Stomach smooth muscle (tissue), 2 donors: Measurements from ENCODE around the gene PPM1G.

Experiments
- H3K27ac ChIP-seq: one replicate; pipeline ENCODE4 v1.7.0; 2013; ENCODE audit warnings: mild to moderate bottlenecking, low read length, inconsistent platforms
- H3K27me3 ChIP-seq, 2 donors: one replicate each; pipeline ENCODE4 v1.7.0; 2013; ENCODE audit warnings: low read length in 2 of 2; ENCODE audit not compliant: insufficient read depth in 2 of 2, control insufficient read depth in 1 of 2
- H3K36me3 ChIP-seq, 2 donors: one replicate each; pipeline ENCODE4 v1.7.0; 2013; ENCODE audit warnings: low read length in 2 of 2; ENCODE audit not compliant: control insufficient read depth in 2 of 2, insufficient read depth in 2 of 2
- H3K4me1 ChIP-seq: one replicate; pipeline ENCODE4 v1.7.0; 2013; ENCODE audit warnings: low read length; ENCODE audit not compliant: control insufficient read depth, insufficient read depth
- H3K4me3 ChIP-seq, 2 donors: one replicate each; pipeline ENCODE4 v1.7.0; 2013; ENCODE audit warnings: low read length in 2 of 2
- H3K9ac ChIP-seq, 2 donors: one replicate each; pipeline ENCODE4 v1.7.0; 2013; ENCODE audit warnings: low read length in 2 of 2, mild to moderate bottlenecking in 1 of 2
- H3K9me3 ChIP-seq, 2 donors: one replicate each; pipeline ENCODE4 v1.7.0; 2013; ENCODE audit warnings: low read length in 2 of 2; ENCODE audit not compliant: control insufficient read depth in 2 of 2
- donor health status: healthy.
- donor health status: Pancreatic carcinoma.

The PPM1G gene

DNA sequence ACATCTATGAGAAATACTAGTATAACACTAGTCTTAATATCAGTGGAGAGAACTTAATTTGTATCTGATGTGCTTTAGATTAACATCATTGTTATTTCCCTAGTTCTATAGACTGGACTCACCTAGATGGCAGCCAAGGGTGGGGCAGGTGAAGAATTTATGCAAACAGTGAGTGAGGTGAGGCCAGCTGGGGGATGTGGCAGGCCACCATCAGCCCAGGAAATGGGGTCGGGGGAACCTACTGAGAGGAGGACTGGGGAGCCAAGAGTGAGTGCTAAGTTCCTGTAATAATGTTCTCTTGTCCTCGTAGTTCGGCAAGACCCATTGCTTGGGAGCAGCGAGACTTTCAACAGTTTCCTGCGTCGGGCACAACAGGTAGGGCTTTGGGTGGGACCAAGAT, 36.5 kb downstream of the PPM1G start:
- Histone ChIP-seq H3K27ac (no peak overlapping the region), H3K4me3 (no peak overlapping the region), H3K9ac (no peak overlapping the region), H3K4me1 (peaks cover 26% of the 10 kb centered on the region), H3K9me3 (no peaks in the 10 kb centered on the region), H3K27me3 (no peaks in the 10 kb centered on the region), H3K36me3 (peaks cover 50 to 57% of the 10 kb centered on the region in 2 donors)

DNA sequence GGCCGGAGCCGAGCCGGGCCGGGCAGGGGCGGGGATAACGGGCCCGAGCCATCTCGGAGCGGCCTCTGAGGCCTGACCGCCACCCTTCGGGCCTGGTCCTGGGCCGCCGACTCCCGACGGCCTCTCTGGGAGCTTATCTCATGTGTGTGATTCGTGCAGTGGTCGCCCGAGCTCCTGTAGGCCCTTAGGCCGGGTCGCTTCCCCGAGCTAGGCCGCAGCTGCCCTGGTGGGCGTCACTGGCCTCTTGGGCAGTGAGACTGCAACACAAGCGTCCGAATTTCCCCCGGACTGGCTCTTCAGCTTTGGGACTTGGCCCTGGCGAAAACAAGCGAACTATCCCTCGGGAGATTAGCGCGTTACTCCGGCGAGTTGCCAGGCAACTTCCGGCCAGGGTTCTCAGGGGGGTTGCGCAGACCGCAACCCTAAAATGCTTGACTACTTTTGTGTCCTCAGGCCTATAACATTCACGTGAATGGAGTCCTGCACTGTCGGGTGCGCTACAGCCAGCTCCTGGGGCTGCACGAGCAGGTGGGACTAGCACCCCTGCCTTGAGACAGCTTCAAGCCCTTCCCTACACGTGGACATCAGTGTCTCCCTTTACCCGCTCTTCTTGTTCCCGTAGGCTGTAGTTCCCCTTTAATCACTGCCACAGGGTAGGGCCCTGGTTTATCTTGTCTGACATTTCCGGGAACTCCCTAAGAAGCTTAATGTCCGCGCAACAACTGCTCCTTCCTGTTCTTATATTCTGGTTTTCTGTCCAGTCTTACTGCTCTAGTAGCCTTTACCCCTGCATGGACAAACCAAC, 38.4 kb downstream of the PPM1G start:
- Histone ChIP-seq H3K9ac (peak overlapping the region; percentile 92 to 98), H3K4me1 (peaks cover 26% of the 10 kb centered on the region), H3K36me3 (peaks cover 50 to 58% of the 10 kb centered on the region in 2 donors), H3K9me3 (no peaks in the 10 kb centered on the region), H3K4me3 (peak overlapping the region; percentile 96), H3K27me3 (no peaks in the 10 kb centered on the region), H3K27ac (peak overlapping the region; percentile 82)

DNA sequence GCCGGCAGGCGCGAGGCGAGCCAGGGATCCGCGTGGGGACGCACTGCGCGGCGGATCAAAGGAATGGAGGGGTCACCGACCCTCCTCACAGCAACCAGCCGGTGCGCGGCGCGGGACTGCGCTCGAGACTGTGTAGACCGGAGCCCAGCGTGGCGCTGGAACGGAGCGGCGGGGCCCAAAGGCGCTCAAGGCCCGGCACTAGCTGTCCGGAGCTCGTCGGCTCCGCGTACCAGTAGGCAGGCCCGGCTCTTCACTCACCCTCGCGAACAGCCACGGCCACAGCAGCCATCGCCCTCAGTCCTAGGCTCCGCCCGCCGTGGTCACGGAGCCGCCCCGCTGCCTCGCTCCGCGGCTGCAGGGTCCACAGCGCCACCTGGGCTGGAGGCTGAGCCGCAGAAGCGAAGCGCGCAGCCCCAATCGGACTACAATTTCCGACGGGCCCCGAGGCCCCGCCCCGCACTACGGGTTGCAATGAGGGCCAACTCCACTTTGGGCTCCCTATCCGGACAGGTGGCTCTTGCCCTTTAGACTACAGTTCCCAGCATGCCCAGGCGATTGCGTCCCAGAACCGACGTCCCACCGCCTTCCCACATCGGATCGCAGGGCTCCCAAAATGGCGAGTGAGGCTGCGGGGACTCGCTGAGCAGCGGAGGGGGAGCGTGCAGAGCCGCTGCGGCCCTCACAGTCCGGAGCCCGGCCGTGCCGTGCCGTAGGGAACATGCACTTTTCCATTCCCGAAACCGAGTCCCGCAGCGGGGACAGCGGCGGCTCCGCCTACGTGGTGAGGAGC, 39.2 kb downstream of the PPM1G start, which contains the start of the genes EIF2B4 and SNX17:
TSS of gene EIF2B4 (minus strand) at position 313 of the 790 bp plus-strand sequence. CDS start at position 289, 24 bp downstream.
TSS of gene SNX17 (plus strand) at position 591 of the 790 bp plus-strand sequence. CDS start at position 719, 128 bp downstream.
- peak within 1 kb of the TSS; percentile 93 to 98 for H3K9ac ChIP-seq
- peaks cover 47 to 55% of the 10 kb centered on the region in 2 donors for H3K36me3 ChIP-seq
- peaks cover 26% of the 10 kb centered on the region for H3K4me1 ChIP-seq
- peak within 1 kb of the TSS; percentile 90 for H3K27ac ChIP-seq
- no peaks in the 10 kb centered on the region for H3K9me3 ChIP-seq
- no peaks in the 10 kb centered on the region for H3K27me3 ChIP-seq
- H3K4me3 ChIP-seq, result peak within 1 kb of the TSS; percentile 96

- Histone ChIP-seq H3K27ac (peak overlapping the region; percentile 90), H3K36me3 (peaks cover 45 to 53% of the 10 kb centered on the region in 2 donors), H3K9me3 (no peaks in the 10 kb centered on the region), H3K4me3 (peak overlapping the region; percentile 83 to 96), H3K27me3 (no peaks in the 10 kb centered on the region), H3K4me1 (peaks cover 26% of the 10 kb centered on the region), H3K9ac (peak overlapping the region; percentile 93 to 95)
Observed at GRCh38 chr2:27369471-27370025, 39.8 kb downstream of the PPM1G start.

DNA sequence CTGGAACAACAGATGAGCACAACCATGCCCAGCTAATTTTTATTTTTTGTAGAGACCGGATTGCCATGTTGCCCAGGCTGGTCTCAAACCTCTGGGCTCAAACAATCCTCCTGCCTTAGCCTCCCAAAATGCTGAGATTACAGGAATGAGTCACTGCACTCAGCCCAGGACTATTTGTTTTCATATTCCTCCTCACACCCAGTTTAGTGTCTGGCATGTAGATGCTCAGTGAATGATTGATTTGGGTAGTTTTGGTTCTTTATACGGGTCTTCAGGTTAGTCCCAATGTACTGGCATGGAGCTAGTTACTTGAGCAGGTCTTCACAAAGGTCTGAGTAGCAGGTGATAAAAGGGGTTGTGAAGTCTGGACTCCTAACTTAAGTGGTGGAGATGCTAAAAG, 45.5 kb downstream of the PPM1G start:
- no peaks in the 10 kb centered on the region for H3K27me3 ChIP-seq
- no peak overlapping the region for H3K9ac ChIP-seq
- H3K4me3 ChIP-seq, result no peak overlapping the region
- no peaks in the 10 kb centered on the region for H3K9me3 ChIP-seq
- H3K4me1 ChIP-seq, result peaks cover 4% of the 10 kb centered on the region
- H3K27ac ChIP-seq, result no peak overlapping the region
- H3K36me3 ChIP-seq, result peaks cover 42% of the 10 kb centered on the region in 2 donors

DNA sequence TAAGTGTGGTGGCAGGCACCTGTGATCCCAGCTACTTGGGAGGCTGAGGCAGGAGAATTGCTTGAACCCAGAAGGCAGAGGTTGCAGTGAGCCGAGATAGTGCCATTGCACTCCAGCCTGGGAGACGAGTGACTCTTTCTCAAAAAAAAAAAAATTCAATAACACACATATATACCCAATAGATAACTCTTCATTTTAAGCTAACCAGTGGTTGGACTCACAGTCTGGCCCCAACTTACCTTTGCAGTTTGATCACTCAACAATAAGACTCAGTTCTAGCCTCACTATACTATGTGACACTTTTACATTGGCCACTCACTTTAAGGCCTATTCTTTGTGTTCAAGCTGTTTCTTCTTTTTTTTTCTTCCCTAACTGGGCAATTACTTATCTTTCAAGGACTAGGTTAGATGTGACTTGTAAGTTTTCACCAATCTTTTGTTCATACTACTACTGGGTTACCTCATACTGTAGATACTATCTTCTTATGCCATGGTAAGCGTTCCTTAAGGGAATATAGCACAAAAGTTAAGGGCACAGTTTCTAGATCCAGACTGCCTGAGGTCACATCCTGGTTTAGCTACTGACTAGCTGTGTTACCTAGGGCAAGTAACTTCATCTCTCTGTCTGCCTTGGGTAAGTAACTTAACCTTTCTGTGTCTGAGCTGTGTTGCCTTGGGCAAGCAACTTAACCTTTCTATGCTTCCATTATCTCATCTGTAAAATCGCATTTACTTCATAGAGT, 46.5 kb downstream of the PPM1G start:
- Histone ChIP-seq H3K9ac (no peak overlapping the region), H3K9me3 (no peaks in the 10 kb centered on the region), H3K27ac (no peak overlapping the region), H3K4me1 (peaks cover 4% of the 10 kb centered on the region), H3K4me3 (no peak overlapping the region), H3K27me3 (no peaks in the 10 kb centered on the region), H3K36me3 (peaks cover 33 to 35% of the 10 kb centered on the region in 2 donors)

- Histone ChIP-seq H3K4me3 (peak within 1 kb of the TSS; percentile 85 to 99), H3K4me1 (peaks cover 17% of the 10 kb centered on the region)
Observed at GRCh38 chr2:27356382-27357181, 52.8 kb downstream of the PPM1G start, which contains the start of gene GTF3C2. TSS of gene GTF3C2 (minus strand) at chr2:27356764. CDS start at chr2:27343554, 13,210 bp downstream.

DNA sequence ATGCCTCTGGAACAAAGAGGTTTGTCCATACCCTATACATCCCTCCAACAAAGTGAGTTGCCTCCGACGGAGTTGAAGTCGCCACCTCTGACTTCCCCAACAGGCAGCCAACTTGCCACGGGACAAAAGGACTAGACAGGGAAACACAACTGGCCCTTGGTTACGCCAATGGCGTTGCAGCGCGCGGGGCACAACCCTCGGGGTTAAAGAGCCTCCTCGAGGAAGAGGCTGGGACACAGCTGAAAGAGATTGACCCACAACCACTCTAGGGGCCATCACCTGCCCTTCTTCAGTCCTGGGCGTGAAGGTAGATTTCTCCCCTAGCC, 53.4 kb downstream of the PPM1G start:
- Histone ChIP-seq H3K9ac (peak overlapping the region; percentile 77 to 93), H3K27me3 (no peaks in the 10 kb centered on the region), H3K9me3 (no peaks in the 10 kb centered on the region), H3K36me3 (no peaks in the 10 kb centered on the region), H3K4me3 (peak overlapping the region; percentile 85 to 99), H3K27ac (peak overlapping the region; percentile 80), H3K4me1 (peaks cover 17% of the 10 kb centered on the region)

More at GRCh38 chr2:27356382-27357181, 52.8 kb downstream of the PPM1G start, which contains the start of gene GTF3C2:
- H3K9ac ChIP-seq, result peak within 1 kb of the TSS; percentile 77 to 93
- H3K36me3 ChIP-seq, result no peaks in the 10 kb centered on the region
- no peaks in the 10 kb centered on the region for H3K27me3 ChIP-seq
- peak within 1 kb of the TSS; percentile 80 for H3K27ac ChIP-seq
- no peaks in the 10 kb centered on the region for H3K9me3 ChIP-seq

DNA sequence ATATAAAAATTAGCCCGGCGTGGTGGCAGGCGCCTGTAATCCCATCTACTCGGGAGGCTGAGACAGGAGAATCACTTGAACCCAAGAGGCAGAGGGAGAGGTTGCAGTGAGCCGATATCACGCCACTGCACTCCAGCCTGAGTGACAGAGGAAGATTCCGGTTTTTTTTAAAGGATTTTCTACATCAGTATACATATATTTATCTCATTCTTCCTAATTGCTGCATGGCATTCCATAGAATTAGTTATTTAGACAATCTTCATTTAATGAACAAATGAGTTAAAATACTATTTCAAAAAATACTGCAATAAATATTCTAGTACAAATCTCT, 54.8 kb downstream of the PPM1G start:
- H3K27me3 ChIP-seq, result no peaks in the 10 kb centered on the region
- H3K9ac ChIP-seq, result no peak overlapping the region
- H3K9me3 ChIP-seq, result no peaks in the 10 kb centered on the region
- H3K36me3 ChIP-seq, result peaks cover 0 to 2% of the 10 kb centered on the region in 2 donors
- peaks cover 17% of the 10 kb centered on the region for H3K4me1 ChIP-seq
- H3K4me3 ChIP-seq, result no peak overlapping the region
- H3K27ac ChIP-seq, result no peak overlapping the region
